ENCODE measurements around the gene MTCH1. TPM values are rescaled to one million over a fixed set of nuclear protein-coding genes. Genes with fewer than 3 reads are reported as not detected.
"Not testable (repeated sequence)": the region's sequence is repeated elsewhere in the genome, so short reads cannot be mapped to it uniquely, and the experiment has no call there.

MTCH1 gene
- total RNA-seq, 1 donor from 2014 or later = 151 TPM

DNA sequence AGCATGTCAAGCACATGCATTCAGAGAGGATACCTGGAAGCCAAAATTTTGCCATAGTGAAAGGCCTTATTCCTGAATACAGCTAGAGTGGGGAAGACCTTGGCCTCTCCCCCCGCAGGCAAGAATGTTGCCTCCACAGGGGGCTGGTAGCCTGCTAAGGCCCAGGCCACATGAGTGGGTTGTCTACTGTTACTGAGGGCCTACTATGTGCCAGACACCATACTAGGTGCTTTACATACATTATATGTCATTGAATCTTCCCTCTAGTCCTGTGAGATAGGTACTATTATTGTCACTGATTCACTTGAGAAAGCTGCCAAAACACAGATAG, 32.1 kb downstream of the MTCH1 start:
- Mint-ChIP-seq H3K27me3 (ENCODE audit: low read depth) (no peaks in the 10 kb centered on the region), H3K4me1 (no peaks in the 10 kb centered on the region), H3K4me3 (no peak overlapping the region), H3K27ac (no peak overlapping the region), H3K36me3 (no peaks in the 10 kb centered on the region), H3K9me3 (no peaks in the 10 kb centered on the region)
- no peak for DNase-seq (ENCODE audit: low spot score in 2 of 2, unreplicated experiment in 2 of 2)
- TF ChIP-seq CTCF (IDR thresholded peaks at IDR 0.05; ENCODE audit: unreplicated experiment) = no peak

GRCh38 chr6:36949636-36950035, 36.4 kb downstream of the MTCH1 start:
- Mint-ChIP-seq H3K4me1 (no peaks in the 10 kb centered on the region), H3K27ac (no peak overlapping the region), H3K9me3 (no peaks in the 10 kb centered on the region), H3K27me3 (ENCODE audit: low read depth) (peaks cover 2% of the 10 kb centered on the region), H3K36me3 (no peaks in the 10 kb centered on the region), H3K4me3 (no peak overlapping the region)
- no peak for DNase-seq (ENCODE audit: low spot score in 2 of 2, unreplicated experiment in 2 of 2)
- no peak for TF ChIP-seq CTCF (IDR thresholded peaks at IDR 0.05; ENCODE audit: unreplicated experiment)

DNA sequence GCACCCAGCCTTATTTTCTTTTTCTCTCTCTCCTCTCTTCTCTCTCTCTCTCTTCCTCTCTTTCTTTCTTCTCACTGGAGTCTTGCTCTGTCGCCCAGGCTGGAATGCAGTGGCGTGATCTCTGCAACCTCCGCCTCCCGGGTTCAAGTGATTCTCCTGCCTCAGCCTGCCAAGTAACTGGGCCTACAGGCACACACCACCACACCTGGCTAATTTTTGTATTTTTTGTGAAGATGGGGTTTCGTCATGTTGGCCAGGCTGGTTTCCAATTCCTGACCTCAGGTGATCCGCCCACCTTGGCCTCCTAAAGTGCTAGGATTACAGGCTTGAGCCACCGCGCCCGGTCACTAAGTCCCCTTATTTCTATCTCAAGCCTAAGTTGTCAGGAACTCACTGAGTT, 36.9 kb downstream of the MTCH1 start:
- H3K27me3 Mint-ChIP-seq (ENCODE audit: low read depth); H3K4me3 Mint-ChIP-seq; H3K27ac Mint-ChIP-seq; H3K36me3 Mint-ChIP-seq; H3K9me3 Mint-ChIP-seq; DNase-seq (ENCODE audit: low spot score in 2 of 2, unreplicated experiment in 2 of 2); H3K4me1 Mint-ChIP-seq: not testable (repeated sequence)

DNA sequence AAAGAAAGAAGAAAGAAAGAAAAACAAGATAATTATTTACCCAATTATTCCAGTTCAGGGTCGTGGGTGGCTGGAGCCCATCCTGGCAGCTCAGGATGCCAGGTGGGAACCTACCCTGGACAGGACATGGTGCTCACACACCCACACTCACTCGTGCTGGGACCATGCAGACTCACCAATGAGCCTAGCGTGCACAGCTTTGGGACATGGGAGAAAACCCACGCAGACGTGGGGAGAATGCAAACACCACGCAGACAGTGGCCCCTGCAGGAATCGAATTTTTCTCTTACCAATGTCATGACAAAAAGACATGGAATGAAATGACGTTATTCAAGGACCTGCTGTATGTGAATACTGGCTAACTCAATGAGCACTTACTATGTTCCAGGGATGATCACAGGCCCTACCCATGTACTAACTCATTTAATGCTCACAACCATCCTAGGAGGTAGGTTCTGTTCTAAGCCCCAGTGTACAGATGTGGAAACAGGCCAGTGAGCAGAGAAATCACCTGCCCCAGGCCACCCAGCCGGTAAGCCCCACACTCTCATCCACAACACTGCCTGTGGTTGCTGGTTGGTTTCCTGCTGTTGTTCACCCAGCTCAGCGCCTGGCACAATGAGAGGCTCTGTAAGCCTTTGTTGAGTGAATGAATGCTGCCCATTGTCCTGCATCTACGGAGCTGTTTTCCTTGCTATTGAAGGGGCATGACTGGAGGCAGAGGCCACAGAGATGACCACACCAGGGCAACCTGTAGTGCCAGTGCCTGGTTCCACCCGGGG, 38.2 kb downstream of the MTCH1 start:
- H3K27me3 Mint-ChIP-seq (ENCODE audit: low read depth) = peaks cover 9% of the 10 kb centered on the region
- H3K27ac Mint-ChIP-seq = no peak overlapping the region
- no peak for DNase-seq (ENCODE audit: low spot score in 2 of 2, unreplicated experiment in 2 of 2)
- H3K4me1 Mint-ChIP-seq = no peaks in the 10 kb centered on the region
- no peak overlapping the region for H3K4me3 Mint-ChIP-seq
- no peaks in the 10 kb centered on the region for H3K36me3 Mint-ChIP-seq
- no peaks in the 10 kb centered on the region for H3K9me3 Mint-ChIP-seq
- TF ChIP-seq CTCF (IDR thresholded peaks at IDR 0.05; ENCODE audit: unreplicated experiment) = no peak

GRCh38 chr6:36946526-36946925, 39.5 kb downstream of the MTCH1 start:
- no peaks in the 10 kb centered on the region for H3K4me1 Mint-ChIP-seq
- no peak for DNase-seq (ENCODE audit: low spot score in 2 of 2, unreplicated experiment in 2 of 2)
- no peak overlapping the region for H3K27ac Mint-ChIP-seq
- TF ChIP-seq CTCF (IDR thresholded peaks at IDR 0.05; ENCODE audit: unreplicated experiment) = no peak
- no peak overlapping the region for H3K4me3 Mint-ChIP-seq
- H3K9me3 Mint-ChIP-seq = no peaks in the 10 kb centered on the region
- peaks cover 9% of the 10 kb centered on the region for H3K27me3 Mint-ChIP-seq (ENCODE audit: low read depth)
- no peaks in the 10 kb centered on the region for H3K36me3 Mint-ChIP-seq

- no peak overlapping the region for H3K27ac Mint-ChIP-seq
- H3K36me3 Mint-ChIP-seq = no peaks in the 10 kb centered on the region
- H3K9me3 Mint-ChIP-seq = peaks cover 2% of the 10 kb centered on the region
- DNase-seq (ENCODE audit: low spot score in 2 of 2, unreplicated experiment in 2 of 2) = no peak
- no peak for TF ChIP-seq CTCF (IDR thresholded peaks at IDR 0.05; ENCODE audit: unreplicated experiment)
- H3K27me3 Mint-ChIP-seq (ENCODE audit: low read depth) = peaks cover 9% of the 10 kb centered on the region
- no peaks in the 10 kb centered on the region for H3K4me1 Mint-ChIP-seq
- H3K4me3 Mint-ChIP-seq = no peak overlapping the region
These were observed 40.7 kb downstream of the MTCH1 start for GRCh38 chr6:36945301-36945700.

Measured in mesothelial cell of epicardium (in vitro differentiated cells).